Measurements from ENCODE around the gene SPOUT1. TPM values are rescaled to one million over a fixed set of nuclear protein-coding genes. Genes with fewer than 3 reads are reported as not detected.
"Not testable (repeated sequence)": the region's sequence is repeated elsewhere in the genome, so short reads cannot be mapped to it uniquely, and the experiment has no call there.

SPOUT1 gene, protein sequence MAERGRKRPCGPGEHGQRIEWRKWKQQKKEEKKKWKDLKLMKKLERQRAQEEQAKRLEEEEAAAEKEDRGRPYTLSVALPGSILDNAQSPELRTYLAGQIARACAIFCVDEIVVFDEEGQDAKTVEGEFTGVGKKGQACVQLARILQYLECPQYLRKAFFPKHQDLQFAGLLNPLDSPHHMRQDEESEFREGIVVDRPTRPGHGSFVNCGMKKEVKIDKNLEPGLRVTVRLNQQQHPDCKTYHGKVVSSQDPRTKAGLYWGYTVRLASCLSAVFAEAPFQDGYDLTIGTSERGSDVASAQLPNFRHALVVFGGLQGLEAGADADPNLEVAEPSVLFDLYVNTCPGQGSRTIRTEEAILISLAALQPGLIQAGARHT
- 66.7 and 66.8 TPM in 2 replicates for total RNA-seq
- long read RNA-seq, full-length matches to known transcripts = 13 of 24 reads
- long read RNA-seq, partial matches to known transcripts = 0 of 24 reads
- long read RNA-seq, other reads (novel, unspliced or antisense) = 11 of 24 reads

DNA sequence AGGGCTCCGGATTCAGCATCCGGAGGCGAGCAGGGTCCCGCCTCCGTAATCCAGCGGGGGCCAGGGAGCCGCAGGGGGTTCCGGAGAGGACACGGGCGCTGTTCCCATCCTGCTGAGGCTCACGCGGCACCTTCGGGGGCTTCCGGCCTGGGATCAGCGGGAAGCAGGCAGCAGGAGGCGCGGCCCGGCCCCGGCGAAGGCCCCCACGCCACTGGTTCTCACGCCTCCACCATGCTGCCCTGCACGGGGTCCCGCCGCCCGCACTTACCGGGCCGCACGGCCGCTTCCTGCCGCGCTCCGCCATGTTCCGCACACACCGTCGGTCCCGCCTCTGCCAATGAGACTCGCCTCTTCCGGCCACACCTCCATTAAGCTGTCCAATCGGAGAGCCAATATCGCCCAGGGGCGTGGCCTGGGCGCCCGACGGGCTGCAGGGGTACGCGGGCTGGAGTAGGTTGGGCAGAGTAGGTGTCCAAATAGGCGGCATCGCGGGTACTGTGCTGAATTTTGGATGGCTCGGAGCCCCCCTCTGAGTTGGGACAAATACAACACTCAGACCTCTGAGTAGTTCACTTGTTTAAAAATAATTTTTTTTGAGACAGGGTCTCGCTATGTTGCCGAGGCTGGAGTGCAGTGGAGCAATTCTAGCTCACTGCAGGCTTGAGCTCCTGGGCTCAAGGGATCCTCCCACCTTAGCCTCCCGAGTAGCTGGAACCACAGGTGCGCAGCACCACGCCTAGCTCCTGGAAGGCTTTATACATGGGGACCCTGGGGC, at the start of gene SPOUT1:
TSS of gene SPOUT1 (minus strand) at position 318 of the 775 bp plus-strand sequence. CDS start at position 304, 14 bp downstream.
- Mint-ChIP-seq H3K4me3 (peak within 1 kb of the TSS; percentile 94), H3K9me3 (no peaks in the 10 kb centered on the region), H3K27ac (ENCODE audit: unreplicated experiment) (peak within 1 kb of the TSS; percentile 91), H3K36me3 (ENCODE audit: low read depth) (no peaks in the 10 kb centered on the region), H3K27me3 (ENCODE audit: low read depth) (peaks cover 2% of the 10 kb centered on the region), H3K4me1 (peaks cover 17% of the 10 kb centered on the region)
- TF ChIP-seq, protein P1, sequence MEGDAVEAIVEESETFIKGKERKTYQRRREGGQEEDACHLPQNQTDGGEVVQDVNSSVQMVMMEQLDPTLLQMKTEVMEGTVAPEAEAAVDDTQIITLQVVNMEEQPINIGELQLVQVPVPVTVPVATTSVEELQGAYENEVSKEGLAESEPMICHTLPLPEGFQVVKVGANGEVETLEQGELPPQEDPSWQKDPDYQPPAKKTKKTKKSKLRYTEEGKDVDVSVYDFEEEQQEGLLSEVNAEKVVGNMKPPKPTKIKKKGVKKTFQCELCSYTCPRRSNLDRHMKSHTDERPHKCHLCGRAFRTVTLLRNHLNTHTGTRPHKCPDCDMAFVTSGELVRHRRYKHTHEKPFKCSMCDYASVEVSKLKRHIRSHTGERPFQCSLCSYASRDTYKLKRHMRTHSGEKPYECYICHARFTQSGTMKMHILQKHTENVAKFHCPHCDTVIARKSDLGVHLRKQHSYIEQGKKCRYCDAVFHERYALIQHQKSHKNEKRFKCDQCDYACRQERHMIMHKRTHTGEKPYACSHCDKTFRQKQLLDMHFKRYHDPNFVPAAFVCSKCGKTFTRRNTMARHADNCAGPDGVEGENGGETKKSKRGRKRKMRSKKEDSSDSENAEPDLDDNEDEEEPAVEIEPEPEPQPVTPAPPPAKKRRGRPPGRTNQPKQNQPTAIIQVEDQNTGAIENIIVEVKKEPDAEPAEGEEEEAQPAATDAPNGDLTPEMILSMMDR (conservative IDR thresholded peaks at IDR 0.05) = no peak
- DNase-seq (ENCODE audit: low read depth, low spot score) = peak; percentile 85

DNA sequence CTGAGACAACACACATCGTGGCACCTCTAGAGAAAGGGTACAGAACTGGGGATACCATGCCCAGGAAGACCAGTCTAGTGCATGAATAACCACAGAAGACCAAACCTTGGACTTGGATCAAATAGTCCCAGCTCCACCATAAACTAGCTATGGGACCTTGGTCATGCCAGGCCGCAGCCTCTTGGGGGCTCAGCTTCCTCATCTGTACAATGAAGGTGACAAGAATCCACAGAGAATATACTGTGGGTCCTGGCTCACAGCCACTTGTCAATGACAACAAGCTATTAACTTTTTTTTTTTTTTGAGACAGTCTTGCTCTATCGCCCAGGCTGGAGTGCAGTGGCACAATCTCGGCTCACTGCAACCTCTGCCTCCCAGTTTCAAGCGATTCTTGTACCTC, 48.3 kb upstream of the SPOUT1 start:
- H3K36me3 Mint-ChIP-seq (ENCODE audit: low read depth) = no peaks in the 10 kb centered on the region
- H3K9me3 Mint-ChIP-seq = no peaks in the 10 kb centered on the region
- no peaks in the 10 kb centered on the region for H3K27me3 Mint-ChIP-seq (ENCODE audit: low read depth)
- no peak overlapping the region for H3K27ac Mint-ChIP-seq (ENCODE audit: unreplicated experiment)
- TF ChIP-seq, protein P1 (conservative IDR thresholded peaks at IDR 0.05) = no peak
- DNase-seq (ENCODE audit: low read depth, low spot score) = no peak
- H3K4me3 Mint-ChIP-seq = no peak overlapping the region
- H3K4me1 Mint-ChIP-seq = peaks cover 19% of the 10 kb centered on the region

DNA sequence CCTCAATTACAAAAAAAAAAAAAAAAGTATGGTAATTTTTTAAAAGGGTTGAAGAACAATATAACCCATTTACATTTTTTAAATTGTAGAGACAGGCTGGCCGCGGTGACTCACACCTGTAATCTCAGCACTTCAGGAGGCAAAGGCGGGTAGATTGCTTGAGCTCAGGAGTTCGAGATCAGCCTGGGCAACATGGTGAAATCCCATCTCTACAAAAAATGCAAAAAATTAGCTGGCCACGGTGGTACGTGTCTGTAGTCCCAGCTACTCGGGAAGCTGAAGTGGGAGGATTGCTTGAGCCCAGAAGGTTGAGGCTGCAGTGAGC, 41.3 kb upstream of the SPOUT1 start:
- not testable (repeated sequence) for H3K4me1 Mint-ChIP-seq; H3K27me3 Mint-ChIP-seq (ENCODE audit: low read depth); H3K27ac Mint-ChIP-seq (ENCODE audit: unreplicated experiment); H3K4me3 Mint-ChIP-seq; DNase-seq (ENCODE audit: low read depth, low spot score); H3K36me3 Mint-ChIP-seq (ENCODE audit: low read depth); H3K9me3 Mint-ChIP-seq

DNA sequence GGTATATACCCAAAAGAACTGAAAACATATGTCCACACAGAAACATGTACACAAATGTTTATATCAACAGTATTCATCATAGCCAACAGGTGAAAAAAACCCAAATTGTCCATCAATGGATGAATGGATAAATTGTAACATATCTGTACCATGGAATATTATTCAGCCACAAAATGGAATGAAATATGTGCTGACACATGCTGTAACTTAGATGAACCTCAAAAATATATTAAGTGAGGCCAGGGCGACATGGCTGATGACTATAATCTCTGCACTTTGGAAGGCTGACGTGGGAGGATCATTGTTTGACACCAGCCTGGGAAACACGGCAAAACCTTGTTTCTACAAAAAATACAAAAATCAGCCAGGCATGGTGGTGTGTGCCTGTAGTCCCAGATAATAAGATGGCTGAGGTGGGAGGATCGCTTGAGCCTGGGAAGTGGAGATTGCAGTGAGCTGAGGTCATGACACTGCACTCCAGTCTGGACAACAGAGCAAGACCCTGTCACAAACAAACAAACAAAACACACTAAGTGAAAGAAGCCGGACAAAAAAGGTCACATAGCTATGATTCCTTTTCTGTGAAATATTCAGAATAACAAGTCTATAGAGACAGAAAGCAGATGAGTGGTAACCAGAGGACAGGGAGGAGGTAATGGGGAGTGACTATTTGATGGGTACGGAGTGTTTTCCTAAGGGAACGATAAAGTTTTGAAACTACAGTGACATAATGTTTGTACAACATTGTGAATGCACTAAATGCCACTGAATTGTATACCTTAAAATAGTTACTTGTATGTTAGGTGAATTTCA, 40.7 kb upstream of the SPOUT1 start:
- Mint-ChIP-seq H3K36me3 (ENCODE audit: low read depth) (peaks cover 3% of the 10 kb centered on the region), H3K27ac (ENCODE audit: unreplicated experiment) (no peak overlapping the region), H3K4me3 (no peak overlapping the region), H3K4me1 (peaks cover 8% of the 10 kb centered on the region), H3K27me3 (ENCODE audit: low read depth) (no peaks in the 10 kb centered on the region), H3K9me3 (no peaks in the 10 kb centered on the region)
- TF ChIP-seq, protein P1 (conservative IDR thresholded peaks at IDR 0.05) = no peak
- DNase-seq (ENCODE audit: low read depth, low spot score) = no peak

DNA sequence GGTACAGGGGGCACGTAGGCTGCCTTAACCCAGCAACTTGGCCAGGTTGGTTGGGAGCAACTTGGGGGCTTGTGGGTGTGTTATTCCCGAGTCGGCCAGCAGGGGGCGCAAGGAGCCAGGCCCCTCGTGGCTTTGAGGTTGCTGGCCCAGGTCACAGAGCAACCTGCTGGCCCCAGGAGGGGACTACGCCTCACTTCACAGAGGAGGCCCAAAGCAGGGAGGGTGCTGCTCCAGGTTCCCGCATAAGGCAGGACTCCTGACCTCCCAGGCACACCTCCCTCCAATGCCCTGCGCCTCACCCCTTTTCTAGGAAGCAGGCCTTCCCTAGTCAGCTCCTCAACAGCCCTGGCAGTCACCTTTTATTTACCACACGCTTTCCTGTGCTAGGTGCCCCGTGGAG, 34.1 kb upstream of the SPOUT1 start:
- TF ChIP-seq, protein P1 (conservative IDR thresholded peaks at IDR 0.05) = peak; percentile 91

More for the DNA sequence above, 34.1 kb upstream of the SPOUT1 start:
- peak; percentile 89 for DNase-seq (ENCODE audit: low read depth, low spot score)
- H3K27ac Mint-ChIP-seq (ENCODE audit: unreplicated experiment) = no peak overlapping the region
- H3K36me3 Mint-ChIP-seq (ENCODE audit: low read depth) = no peaks in the 10 kb centered on the region
- no peak overlapping the region for H3K4me3 Mint-ChIP-seq
- H3K9me3 Mint-ChIP-seq = no peaks in the 10 kb centered on the region
- H3K27me3 Mint-ChIP-seq (ENCODE audit: low read depth) = no peaks in the 10 kb centered on the region
- H3K4me1 Mint-ChIP-seq = peaks cover 12% of the 10 kb centered on the region

All from neural crest cell (in vitro differentiated cells).